H1 (cell line): ENCODE data around the gene TMPRSS4. TPM values are rescaled to one million over a fixed set of nuclear protein-coding genes. Genes with fewer than 3 reads are reported as not detected.

ENCODE experiments used
- BACH1 ChIP-seq: IDR thresholded peaks from 2 replicates; pipeline ENCODE4 v1.6.1; 2012; ENCODE audit warnings: low read length, improper control_type of control experiment
- CHD7 ChIP-seq: fragments of 300-600 bp; sonication (generic); IDR thresholded peaks from 2 replicates; pipeline ENCODE4 v1.7.1; 2012; ENCODE audit warnings: low read length, moderate library complexity, mild to moderate bottlenecking, inconsistent platforms; ENCODE audit not compliant: insufficient replicate concordance
- E2F6 ChIP-seq: IDR thresholded peaks from 2 replicates; pipeline ENCODE4 v1.6.1; 2012; ENCODE audit warnings: inconsistent platforms
- HDAC2 ChIP-seq, 2 experiments: fragments of 300-600 bp in 1 of 2; sonication (generic) in 1 of 2; IDR thresholded peaks; 2 replicates each; pipeline ENCODE4 v1.6.1; 2011 to 2012; ENCODE audit warnings: low read depth in 2 of 2, low read length in 2 of 2, mild to moderate bottlenecking in 2 of 2, moderate library complexity in 2 of 2, borderline replicate concordance in 1 of 2, inconsistent platforms in 1 of 2
- JUN ChIP-seq: IDR thresholded peaks from 2 replicates; pipeline ENCODE4 v1.6.1; 2011; ENCODE audit warnings: low read depth, mild to moderate bottlenecking, improper control_type of control experiment, low read length
- POLR2AphosphoS5 ChIP-seq: IDR thresholded peaks from 2 replicates; pipeline ENCODE4 v1.6.1; 2011; ENCODE audit warnings: low read depth, low read length
- SIRT6 ChIP-seq: IDR thresholded peaks from one replicate; pipeline ENCODE4 v1.7.1; 2012; ENCODE audit warnings: low read length, inconsistent platforms
- TAF1 ChIP-seq: IDR thresholded peaks from 2 replicates; pipeline ENCODE4 v1.6.1; 2011; ENCODE audit warnings: mild to moderate bottlenecking, low read depth, low read length
- polyA plus RNA-seq, 7 experiments: library from polyadenylated mRNA; depleted of rRNA in 3 of 7; stranded (reverse) in 5 of 7; unstranded in 2 of 7; fragments of >200 nt in 5 of 7; fragments of 200-250 nt in 2 of 7; gene quantifications; 1 replicate in 5 of 7; 2 replicates in 1 of 7; 4 replicates in 1 of 7; pipeline versions ENCODE4 v1.2.1 to v1.2.3, GENCODE V29; 2011 to 2013; ENCODE audit warnings: missing spikeins in 2 of 7, mixed read lengths in 2 of 7
- total RNA-seq: library from RNA; stranded (reverse); fragmentation: NEBNext Ultra II Directional; extraction: Animal tissue kit (Norgen Biotek cat#: 25700); gene quantifications from 2 replicates; pipeline ENCODE4 v1.2.1, GENCODE V29; 2021

Gene TMPRSS4
- total and polyA plus RNA-seq, 2 of the 8 experiments (the other 6 are each of a cell fraction or from before 2014, with no cell fraction given), result 0.11 to 0.58 TPM

- TF ChIP-seq CHD7 (no peak), E2F6 (0 out of 2 replicates have a peak, but pooled peaks have one; percentile 27), JUN (no peak), SIRT6 (no peak), BACH1 (peak; percentile 37; the same call in 1 of the 2 replicates), POLR2AphosphoS5 (no peak), HDAC2 (IDR thresholded peaks at IDR 0.05; ENCODE audit: borderline replicate concordance in 1 of 2, low read depth in 2 of 2, low read length in 2 of 2) (0 out of 4 replicates have a peak, but pooled peaks of 1 of the 2 experiments have one; percentile 42), TAF1 (no peak)
Observed at GRCh38 chr11:118145285-118146227, 68.7 kb downstream of the TMPRSS4 start (continued).
